Measurements from ENCODE around the gene PLEKHA6. TPM values are rescaled to one million over a fixed set of nuclear protein-coding genes. Genes with fewer than 3 reads are reported as not detected.

PLEKHA6 gene
- total and polyA plus RNA-seq, 3 donors from 2014 or later = 5.9 to 14.7 (median 10.0) TPM

DNA sequence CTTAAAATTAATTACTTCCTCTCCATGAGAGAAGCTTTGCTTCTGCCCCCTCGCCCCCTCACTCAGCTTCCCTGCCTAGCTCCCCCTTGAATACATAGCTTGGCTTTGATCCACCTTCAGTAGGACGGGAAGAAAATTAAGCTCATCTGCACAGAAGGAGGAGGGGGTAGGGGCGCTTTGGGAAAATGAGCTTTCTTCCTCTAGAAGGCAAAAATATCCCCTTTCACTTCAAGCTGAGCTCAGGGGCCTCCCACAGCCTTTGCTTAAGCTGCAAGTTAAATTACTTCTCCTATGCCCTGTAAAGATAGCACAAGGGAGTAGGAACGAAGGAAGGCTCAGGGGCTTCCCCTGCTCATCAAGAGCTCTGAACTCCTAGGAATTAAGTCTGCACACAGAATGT, 80.8 kb downstream of the PLEKHA6 start:
- H3K4me1 ChIP-seq = peaks cover 19% of the 10 kb centered on the region
- H3K4me3 ChIP-seq = no peak overlapping the region
- no peak overlapping the region for H3K27ac ChIP-seq
- H3K9me3 ChIP-seq = no peaks in the 10 kb centered on the region
- no peak for DNase-seq
- no peak for TF ChIP-seq POLR2A (IDR thresholded peaks at IDR 0.05)
- TF ChIP-seq, protein P1, sequence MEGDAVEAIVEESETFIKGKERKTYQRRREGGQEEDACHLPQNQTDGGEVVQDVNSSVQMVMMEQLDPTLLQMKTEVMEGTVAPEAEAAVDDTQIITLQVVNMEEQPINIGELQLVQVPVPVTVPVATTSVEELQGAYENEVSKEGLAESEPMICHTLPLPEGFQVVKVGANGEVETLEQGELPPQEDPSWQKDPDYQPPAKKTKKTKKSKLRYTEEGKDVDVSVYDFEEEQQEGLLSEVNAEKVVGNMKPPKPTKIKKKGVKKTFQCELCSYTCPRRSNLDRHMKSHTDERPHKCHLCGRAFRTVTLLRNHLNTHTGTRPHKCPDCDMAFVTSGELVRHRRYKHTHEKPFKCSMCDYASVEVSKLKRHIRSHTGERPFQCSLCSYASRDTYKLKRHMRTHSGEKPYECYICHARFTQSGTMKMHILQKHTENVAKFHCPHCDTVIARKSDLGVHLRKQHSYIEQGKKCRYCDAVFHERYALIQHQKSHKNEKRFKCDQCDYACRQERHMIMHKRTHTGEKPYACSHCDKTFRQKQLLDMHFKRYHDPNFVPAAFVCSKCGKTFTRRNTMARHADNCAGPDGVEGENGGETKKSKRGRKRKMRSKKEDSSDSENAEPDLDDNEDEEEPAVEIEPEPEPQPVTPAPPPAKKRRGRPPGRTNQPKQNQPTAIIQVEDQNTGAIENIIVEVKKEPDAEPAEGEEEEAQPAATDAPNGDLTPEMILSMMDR (IDR thresholded peaks at IDR 0.05) = no peak
- H3K36me3 ChIP-seq (ENCODE audit: low read depth, missing control alignments) = no peaks in the 10 kb centered on the region
- no peaks in the 10 kb centered on the region for H3K27me3 ChIP-seq
- WGBS, 2 donors = 60% methylated on average over 4 of the region's 4 CpGs
- intact Hi-C loops (cut with DNase I; ENCODE audit: low total_unique reads) = no loop called here

DNA sequence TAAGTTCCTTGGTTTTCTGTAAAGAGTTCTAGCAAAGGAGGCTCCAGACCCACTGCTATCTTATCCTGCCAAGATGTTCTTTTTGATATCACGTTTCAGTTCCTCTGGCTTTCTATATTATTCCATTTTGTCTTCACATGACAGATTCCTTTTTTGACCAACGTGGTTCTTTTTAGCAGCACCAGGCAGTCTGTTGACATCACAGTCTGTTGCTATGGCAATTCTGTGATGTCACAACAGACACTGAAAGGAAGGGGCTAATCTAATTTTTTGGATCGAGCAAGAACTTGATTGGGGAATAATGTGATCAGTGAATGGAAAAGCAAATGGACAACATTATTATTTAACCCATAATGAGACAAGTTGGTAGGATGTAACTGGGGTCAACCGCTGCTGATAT, 81.5 kb downstream of the PLEKHA6 start:
- H3K4me1 ChIP-seq = peaks cover 12% of the 10 kb centered on the region
- H3K27me3 ChIP-seq = no peaks in the 10 kb centered on the region
- intact Hi-C loops (cut with DNase I; ENCODE audit: low total_unique reads) = no loop called here
- no peak for DNase-seq
- TF ChIP-seq, protein P1 (IDR thresholded peaks at IDR 0.05) = no peak
- no peak for TF ChIP-seq POLR2A (IDR thresholded peaks at IDR 0.05)
- H3K36me3 ChIP-seq (ENCODE audit: low read depth, missing control alignments) = no peaks in the 10 kb centered on the region
- no peak overlapping the region for H3K27ac ChIP-seq
- H3K9me3 ChIP-seq = no peaks in the 10 kb centered on the region
- WGBS, 2 donors = 65 to 71% methylated on average over 4 of the region's 4 CpGs
- H3K4me3 ChIP-seq = no peak overlapping the region

DNA sequence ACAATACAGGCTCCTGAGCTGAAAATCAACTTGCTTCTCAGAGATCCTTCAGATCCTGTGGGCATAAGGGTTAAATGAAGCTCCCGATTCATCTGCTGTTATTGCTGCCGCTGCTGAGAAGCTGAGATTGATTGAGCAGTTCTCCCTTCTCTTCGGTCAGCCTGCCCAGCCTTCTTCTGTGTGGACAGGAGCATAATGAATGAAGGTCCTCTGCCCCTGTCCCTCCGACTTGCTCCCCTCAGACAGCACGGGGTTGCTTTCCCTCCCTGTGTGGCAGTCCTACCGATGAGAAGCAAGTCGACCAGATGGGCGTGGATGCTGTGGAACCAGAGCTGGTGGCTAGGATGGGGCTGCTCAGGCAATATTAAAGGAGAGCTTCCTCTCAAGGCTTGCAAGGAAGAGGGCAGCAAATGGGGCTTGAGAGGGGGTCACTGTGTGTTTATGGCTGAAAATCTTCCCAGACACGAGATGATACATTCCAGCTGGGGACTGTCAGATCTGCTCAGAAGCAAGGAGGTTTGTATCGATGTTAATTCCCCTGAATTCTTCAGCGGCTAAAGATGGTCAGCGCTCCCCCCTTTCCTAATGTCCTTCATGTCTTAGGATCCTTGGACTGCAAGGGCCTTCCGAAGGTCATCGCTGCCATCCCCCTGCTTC, 82.0 kb downstream of the PLEKHA6 start:
- Histone ChIP-seq H3K27ac (no peak overlapping the region), H3K4me1 (peaks cover 12% of the 10 kb centered on the region), H3K9me3 (no peaks in the 10 kb centered on the region), H3K27me3 (no peaks in the 10 kb centered on the region), H3K36me3 (ENCODE audit: low read depth, missing control alignments) (no peaks in the 10 kb centered on the region), H3K4me3 (no peak overlapping the region)
- WGBS, 2 donors = 65 to 79% methylated on average over 14 of the region's 14 CpGs
- no peak for TF ChIP-seq POLR2A (IDR thresholded peaks at IDR 0.05)
- TF ChIP-seq, protein P1 (IDR thresholded peaks at IDR 0.05) = no peak
- DNase-seq = no peak
- intact Hi-C loops (cut with DNase I; ENCODE audit: low total_unique reads) = no loop called here

DNA sequence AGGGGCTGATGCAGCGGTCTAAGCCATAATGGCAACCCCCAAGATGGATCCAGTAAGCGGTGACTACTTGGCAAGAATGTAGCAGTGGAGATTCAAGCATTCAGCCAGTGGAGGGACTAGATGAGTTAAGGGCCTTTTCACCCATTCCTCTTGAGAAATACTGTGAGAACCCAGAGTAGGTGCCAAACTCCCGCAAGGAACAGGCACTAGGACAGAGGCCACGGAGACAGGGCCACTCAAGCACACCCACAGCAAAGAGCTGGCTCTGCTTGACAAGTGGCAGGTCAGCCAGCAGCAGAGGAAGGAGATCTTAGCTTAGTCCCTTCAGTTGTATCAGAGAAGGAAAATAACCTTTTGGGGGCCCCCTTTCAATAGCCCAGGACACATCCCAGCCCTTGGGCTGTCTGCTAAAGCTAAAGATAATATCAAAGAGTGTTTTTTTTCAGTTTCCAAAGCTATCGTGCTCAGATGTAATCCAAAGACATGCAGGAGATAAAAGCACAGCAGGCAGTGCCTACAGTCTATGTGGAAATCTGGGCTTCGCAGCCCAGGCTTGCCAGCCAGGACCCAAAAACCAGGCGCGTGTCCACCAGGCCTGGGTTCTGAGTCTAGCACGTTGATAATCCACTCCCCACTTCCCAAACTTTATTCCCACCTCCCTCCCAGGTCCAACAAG, 83.9 kb downstream of the PLEKHA6 start:
- TF ChIP-seq, protein P1 (IDR thresholded peaks at IDR 0.05) = no peak
- TF ChIP-seq POLR2A (IDR thresholded peaks at IDR 0.05) = no peak
- intact Hi-C loops (cut with DNase I; ENCODE audit: low total_unique reads) = no loop called here
- H3K27ac ChIP-seq = no peak overlapping the region
- peaks cover 12% of the 10 kb centered on the region for H3K4me1 ChIP-seq
- H3K36me3 ChIP-seq (ENCODE audit: low read depth, missing control alignments) = no peaks in the 10 kb centered on the region
- DNase-seq = no peak
- 70 to 77% methylated on average over 9 of the region's 9 CpGs for WGBS, 2 donors
- H3K27me3 ChIP-seq = no peaks in the 10 kb centered on the region
- no peaks in the 10 kb centered on the region for H3K9me3 ChIP-seq
- no peak overlapping the region for H3K4me3 ChIP-seq

Data from testis (tissue), 3 donors.